Uterus (tissue), 2 donors: ENCODE measurements around the gene ASB8.

Experiments used
- CTCF ChIP-seq, 4 experiments: fragments of 200-600 bp in 2 of 4; fragments of 450-650 bp in 2 of 4; sonication (generic) in 2 of 4; IDR thresholded peaks; one replicate each; pipeline ENCODE4 v1.5.1; 2016 to 2019; ENCODE audit warnings: antibody characterized with exemption in 4 of 4, mild to moderate bottlenecking in 2 of 4, moderate library complexity in 1 of 4
- POLR2A ChIP-seq, 2 donors: fragments of 450-650 bp; IDR thresholded peaks; one replicate each; pipeline ENCODE4 v1.6.1; 2016; ENCODE audit warnings: antibody characterized with exemption in 2 of 2, mild to moderate bottlenecking in 1 of 2, moderate library complexity in 1 of 2

GRCh38 chr12:48123169-48123568 is 34.1 kb downstream of the ASB8 start:
- no peak for TF ChIP-seq POLR2A (IDR thresholded peaks at IDR 0.05)
- TF ChIP-seq CTCF (IDR thresholded peaks at IDR 0.05), result no peak
